SU-DHL-6 (cell line): ENCODE data around the gene TBL1X.

ENCODE experiments used
- H2AFZ ChIP-seq: fragments of 200-600 bp; sonication (generic); 2 replicates; pipeline ENCODE4 v1.6.1; 2014; ENCODE audit warnings: low read depth, mild to moderate bottlenecking, moderate library complexity, mixed read lengths, antibody characterized with exemption, low read length; ENCODE audit not compliant: severe bottlenecking
- H3F3A ChIP-seq: fragments of 200-600 bp; shearing (Covaris generic); 2 replicates; pipeline ENCODE4 v1.6.0; 2016; ENCODE audit warnings: antibody characterized with exemption, mild to moderate bottlenecking; ENCODE audit not compliant: insufficient read depth
- H3K27ac ChIP-seq: fragments of 200-600 bp; sonication (generic); 2 replicates; pipeline ENCODE4 v1.5.1; 2016; ENCODE audit warnings: low read depth, mild to moderate bottlenecking, low read length, moderate library complexity, mixed read lengths
- H3K27me3 ChIP-seq: fragments of 200-600 bp; sonication (generic), shearing (Covaris generic); 2 replicates; pipeline ENCODE4 v1.6.0; 2014; ENCODE audit warnings: mild to moderate bottlenecking, low read length
- H3K36me3 ChIP-seq: fragments of 200-600 bp; sonication (generic); 2 replicates; pipeline ENCODE4 v1.6.1; 2014; ENCODE audit warnings: mild to moderate bottlenecking, low read length, mixed read lengths
- H3K4me2 ChIP-seq: fragments of 300-600, 200-600 bp; shearing (Covaris generic), sonication (generic); 2 replicates; pipeline ENCODE4 v1.6.0; 2014; ENCODE audit warnings: low read length, low read depth, mild to moderate bottlenecking; ENCODE audit not compliant: poor library complexity, severe bottlenecking
- H3K4me3 ChIP-seq: fragments of 200-600 bp; sonication (generic); 2 replicates; pipeline ENCODE4 v1.5.1; 2014; ENCODE audit warnings: antibody characterized with exemption, low read length, mild to moderate bottlenecking, mixed read lengths; ENCODE audit not compliant: insufficient read depth, poor library complexity, severe bottlenecking
- H3K79me2 ChIP-seq: fragments of 200-600 bp; sonication (generic); 2 replicates; pipeline ENCODE4 v1.6.1; 2014; ENCODE audit warnings: mild to moderate bottlenecking, low read length, moderate library complexity; ENCODE audit not compliant: insufficient read depth
- H3K9ac ChIP-seq: fragments of 200-600 bp; sonication (generic); 2 replicates; pipeline ENCODE4 v1.7.0; 2014; ENCODE audit warnings: mild to moderate bottlenecking, low read length
- H3K9me2 ChIP-seq: fragments of 200-600 bp; sonication (generic); replicated peaks from 2 replicates; pipeline ENCODE4 v1.6.1; 2014; ENCODE audit warnings: low read length; ENCODE audit not compliant: insufficient read depth
- H3K9me3 ChIP-seq: fragments of 200-600 bp; sonication (generic); 2 replicates; pipeline ENCODE4 v1.6.1; 2014; ENCODE audit warnings: low read length, mixed read lengths; ENCODE audit not compliant: insufficient read depth
- H4K20me1 ChIP-seq: fragments of 200-600 bp; sonication (generic); 2 replicates; pipeline ENCODE4 v1.6.1; 2014; ENCODE audit warnings: low read depth, mild to moderate bottlenecking, antibody characterized with exemption, low read length, moderate library complexity, mixed read lengths
- EZH2phosphoT487 ChIP-seq: fragments of 200-600 bp; sonication (generic), shearing (Covaris generic); conservative IDR thresholded peaks from 2 replicates; pipeline ENCODE4 v1.6.1; 2018; ENCODE audit warnings: mild to moderate bottlenecking, antibody characterized with exemption, low read length, moderate library complexity, mixed read lengths
- TF ChIP-seq, protein P1 (sequence below): fragments of 200-600 bp; sonication (generic); IDR thresholded peaks from one replicate; pipeline ENCODE4 v1.5.1; 2017; ENCODE audit warnings: antibody characterized with exemption, mild to moderate bottlenecking, low read length, moderate library complexity; ENCODE audit not compliant: insufficient read depth, poor library complexity, severe bottlenecking

TBL1X gene

GRCh38 chrX:9724711-9725110 lies 259.9 kb downstream of the TBL1X start:
- H3K9ac ChIP-seq = no peak overlapping the region
- no peaks in the 10 kb centered on the region for H3K9me2 ChIP-seq
- H3K36me3 ChIP-seq = no peaks in the 10 kb centered on the region
- H3K9me3 ChIP-seq = peaks cover 7% of the 10 kb centered on the region; the same call in 1 of the 2 replicates
- H3K27ac ChIP-seq = no peak overlapping the region
- TF ChIP-seq, protein P1, sequence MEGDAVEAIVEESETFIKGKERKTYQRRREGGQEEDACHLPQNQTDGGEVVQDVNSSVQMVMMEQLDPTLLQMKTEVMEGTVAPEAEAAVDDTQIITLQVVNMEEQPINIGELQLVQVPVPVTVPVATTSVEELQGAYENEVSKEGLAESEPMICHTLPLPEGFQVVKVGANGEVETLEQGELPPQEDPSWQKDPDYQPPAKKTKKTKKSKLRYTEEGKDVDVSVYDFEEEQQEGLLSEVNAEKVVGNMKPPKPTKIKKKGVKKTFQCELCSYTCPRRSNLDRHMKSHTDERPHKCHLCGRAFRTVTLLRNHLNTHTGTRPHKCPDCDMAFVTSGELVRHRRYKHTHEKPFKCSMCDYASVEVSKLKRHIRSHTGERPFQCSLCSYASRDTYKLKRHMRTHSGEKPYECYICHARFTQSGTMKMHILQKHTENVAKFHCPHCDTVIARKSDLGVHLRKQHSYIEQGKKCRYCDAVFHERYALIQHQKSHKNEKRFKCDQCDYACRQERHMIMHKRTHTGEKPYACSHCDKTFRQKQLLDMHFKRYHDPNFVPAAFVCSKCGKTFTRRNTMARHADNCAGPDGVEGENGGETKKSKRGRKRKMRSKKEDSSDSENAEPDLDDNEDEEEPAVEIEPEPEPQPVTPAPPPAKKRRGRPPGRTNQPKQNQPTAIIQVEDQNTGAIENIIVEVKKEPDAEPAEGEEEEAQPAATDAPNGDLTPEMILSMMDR = no peak
- no peak for TF ChIP-seq EZH2phosphoT487
- H2AFZ ChIP-seq = no peak overlapping the region
- no peak overlapping the region for H3K4me3 ChIP-seq
- H3F3A ChIP-seq = no peaks in the 10 kb centered on the region
- no peaks in the 10 kb centered on the region for H3K79me2 ChIP-seq
- no peaks in the 10 kb centered on the region for H3K27me3 ChIP-seq
- H4K20me1 ChIP-seq = no peaks in the 10 kb centered on the region
- no peak overlapping the region for H3K4me2 ChIP-seq

- Histone ChIP-seq H3K79me2 (no peaks in the 10 kb centered on the region), H4K20me1 (no peaks in the 10 kb centered on the region), H3K9me3 (peaks cover 7% of the 10 kb centered on the region; the same call in 1 of the 2 replicates), H3K4me2 (no peak overlapping the region), H3K9me2 (no peaks in the 10 kb centered on the region), H3F3A (no peaks in the 10 kb centered on the region), H3K27ac (no peak overlapping the region), H3K36me3 (no peaks in the 10 kb centered on the region), H3K4me3 (no peak overlapping the region), H2AFZ (no peak overlapping the region), H3K9ac (no peak overlapping the region), H3K27me3 (no peaks in the 10 kb centered on the region)
- TF ChIP-seq EZH2phosphoT487 = no peak
- TF ChIP-seq, protein P1 = no peak
Measured at GRCh38 chrX:9728261-9728660, 263.4 kb downstream of the TBL1X start.

- no peak for TF ChIP-seq EZH2phosphoT487
- TF ChIP-seq, protein P1 = no peak
- Histone ChIP-seq H4K20me1 (no peaks in the 10 kb centered on the region), H3K36me3 (no peaks in the 10 kb centered on the region), H3K4me3 (no peak overlapping the region), H3F3A (no peaks in the 10 kb centered on the region), H3K79me2 (no peaks in the 10 kb centered on the region), H3K27ac (no peak overlapping the region), H3K4me2 (no peak overlapping the region), H2AFZ (no peak overlapping the region), H3K9me2 (no peaks in the 10 kb centered on the region), H3K9ac (no peak overlapping the region), H3K27me3 (no peaks in the 10 kb centered on the region), H3K9me3 (peaks cover 7% of the 10 kb centered on the region; the same call in 1 of the 2 replicates)
Measured at GRCh38 chrX:9729171-9729885, 264.5 kb downstream of the TBL1X start.
